Astrocyte (in vitro differentiated cells and primary cell): ENCODE measurements around the gene ITGAE.
"Not testable (repeated sequence)": the region's sequence is repeated elsewhere in the genome, so short reads cannot be mapped to it uniquely, and the experiment has no call there.

Experiments
- EZH2 ChIP-seq: IDR thresholded peaks from 2 replicates; pipeline ENCODE4 v1.6.1; 2012; ENCODE audit warnings: mild to moderate bottlenecking, low read length, inconsistent platforms; ENCODE audit not compliant: insufficient read depth
- TF ChIP-seq, protein P1 (sequence below): IDR thresholded peaks from 2 replicates; pipeline ENCODE4 v1.5.1; 2011; ENCODE audit warnings: low read depth, mild to moderate bottlenecking, inconsistent platforms, low read length, moderate library complexity; ENCODE audit not compliant: insufficient read depth

GRCh38 chr17:3702041-3702539, 98.9 kb downstream of the ITGAE start:
- TF ChIP-seq, protein P1, sequence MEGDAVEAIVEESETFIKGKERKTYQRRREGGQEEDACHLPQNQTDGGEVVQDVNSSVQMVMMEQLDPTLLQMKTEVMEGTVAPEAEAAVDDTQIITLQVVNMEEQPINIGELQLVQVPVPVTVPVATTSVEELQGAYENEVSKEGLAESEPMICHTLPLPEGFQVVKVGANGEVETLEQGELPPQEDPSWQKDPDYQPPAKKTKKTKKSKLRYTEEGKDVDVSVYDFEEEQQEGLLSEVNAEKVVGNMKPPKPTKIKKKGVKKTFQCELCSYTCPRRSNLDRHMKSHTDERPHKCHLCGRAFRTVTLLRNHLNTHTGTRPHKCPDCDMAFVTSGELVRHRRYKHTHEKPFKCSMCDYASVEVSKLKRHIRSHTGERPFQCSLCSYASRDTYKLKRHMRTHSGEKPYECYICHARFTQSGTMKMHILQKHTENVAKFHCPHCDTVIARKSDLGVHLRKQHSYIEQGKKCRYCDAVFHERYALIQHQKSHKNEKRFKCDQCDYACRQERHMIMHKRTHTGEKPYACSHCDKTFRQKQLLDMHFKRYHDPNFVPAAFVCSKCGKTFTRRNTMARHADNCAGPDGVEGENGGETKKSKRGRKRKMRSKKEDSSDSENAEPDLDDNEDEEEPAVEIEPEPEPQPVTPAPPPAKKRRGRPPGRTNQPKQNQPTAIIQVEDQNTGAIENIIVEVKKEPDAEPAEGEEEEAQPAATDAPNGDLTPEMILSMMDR, result not testable (repeated sequence)
- TF ChIP-seq EZH2, result not testable (repeated sequence)
